SK-N-SH treated with all-trans-retinoic acid at 6 μM for 48 hours (cell line): ENCODE data around the gene ZNRF4.

Source experiments
- ATAC-seq: fragments of 200-7000 bp; cut with Tn5 transposase; 3 replicates; pipeline ENCODE4 v1.9.1; 2020; ENCODE audit warnings: mild to moderate bottlenecking, moderate library complexity
- BACH2 ChIP-seq: fragments of 250-450 bp; sonication (Bioruptor Pico); IDR thresholded peaks from 2 replicates; pipeline ENCODE4 v1.9.0; 2021; ENCODE audit warnings: mild to moderate bottlenecking, borderline replicate concordance
- CSDC2 ChIP-seq: fragments of 250-450 bp; sonication (Bioruptor Pico); IDR thresholded peaks from 2 replicates; pipeline ENCODE4 v1.5.0; 2020; ENCODE audit warnings: mild to moderate bottlenecking, moderate library complexity
- CSRNP3 ChIP-seq: fragments of 250-450 bp; sonication (Bioruptor Pico); IDR thresholded peaks from 2 replicates; pipeline ENCODE4 v1.5.1; 2021; ENCODE audit warnings: mild to moderate bottlenecking, moderate library complexity
- ESRRG ChIP-seq: fragments of 250-450 bp; sonication (Bioruptor Pico); IDR thresholded peaks from 2 replicates; pipeline ENCODE4 v1.6.1; 2021; ENCODE audit warnings: mild to moderate bottlenecking
- GLIS3 ChIP-seq: fragments of 250-450 bp; sonication (Bioruptor Pico); IDR thresholded peaks from 2 replicates; pipeline ENCODE4 v1.5.0; 2020; ENCODE audit warnings: mild to moderate bottlenecking, moderate library complexity
- ISL1 ChIP-seq: fragments of 250-450 bp; sonication (Bioruptor Pico); IDR thresholded peaks from 2 replicates; pipeline ENCODE4 v2.1.2; 2022; ENCODE audit warnings: mild to moderate bottlenecking, moderate library complexity
- PPARA ChIP-seq: fragments of 250-450 bp; sonication (Bioruptor Pico); IDR thresholded peaks from 2 replicates; pipeline ENCODE4 v1.5.0; 2020; ENCODE audit warnings: mild to moderate bottlenecking, borderline replicate concordance
- RARB ChIP-seq: fragments of 250-450 bp; sonication (Bioruptor Pico); IDR thresholded peaks from 2 replicates; pipeline ENCODE4 v1.8.0; 2021; ENCODE audit warnings: mild to moderate bottlenecking, moderate library complexity
- TCF4 ChIP-seq: fragments of 250-450 bp; sonication (Bioruptor Pico); IDR thresholded peaks from 2 replicates; pipeline ENCODE4 v1.8.0; 2021; ENCODE audit warnings: mild to moderate bottlenecking, moderate library complexity, borderline replicate concordance
- TOX ChIP-seq: fragments of 250-450 bp; sonication (Bioruptor Pico); IDR thresholded peaks from 2 replicates; pipeline ENCODE4 v1.8.0; 2021; ENCODE audit warnings: mild to moderate bottlenecking, moderate library complexity, borderline replicate concordance
- ZC3H10 ChIP-seq: fragments of 250-450 bp; sonication (Bioruptor Pico); IDR thresholded peaks from 2 replicates; pipeline ENCODE4 v1.5.1; 2021; ENCODE audit warnings: mild to moderate bottlenecking, moderate library complexity
- ZFP3 ChIP-seq: fragments of 250-450 bp; sonication (Bioruptor Pico); IDR thresholded peaks from 2 replicates; pipeline ENCODE4 v1.5.0; 2020; ENCODE audit warnings: mild to moderate bottlenecking, moderate library complexity
- ZFP30 ChIP-seq: fragments of 450-650 bp; formaldehyde crosslinking; IDR thresholded peaks from 2 replicates; pipeline ENCODE4 v1.5.0; 2022; ENCODE audit warnings: mild to moderate bottlenecking, moderate library complexity
- ZNF565 ChIP-seq: fragments of 450-650 bp; formaldehyde crosslinking; conservative IDR thresholded peaks from 2 replicates; pipeline ENCODE4 v1.5.0; 2020; ENCODE audit warnings: low read depth, mild to moderate bottlenecking, moderate library complexity
- ZNF70 ChIP-seq: fragments of 450-650 bp; formaldehyde crosslinking; IDR thresholded peaks from 2 replicates; pipeline ENCODE4 v1.5.0; 2020; ENCODE audit warnings: mild to moderate bottlenecking, moderate library complexity
- ZNF8 ChIP-seq: fragments of 450-650 bp; formaldehyde crosslinking; IDR thresholded peaks from 2 replicates; pipeline ENCODE4 v1.5.0; 2020; ENCODE audit warnings: mild to moderate bottlenecking, moderate library complexity
- TF ChIP-seq, protein P1 (sequence below): fragments of 250-450 bp; sonication (Bioruptor Pico); IDR thresholded peaks from 2 replicates; pipeline ENCODE4 v1.5.0; 2020; ENCODE audit warnings: mild to moderate bottlenecking, moderate library complexity
- TF ChIP-seq, protein P2 (sequence below): fragments of 250-450 bp; sonication (Bioruptor Pico); IDR thresholded peaks from 2 replicates; pipeline ENCODE4 v1.8.0; 2021; ENCODE audit warnings: low read depth, mild to moderate bottlenecking, moderate library complexity, borderline replicate concordance
- TF ChIP-seq, protein P3 (sequence below): fragments of 250-450 bp; sonication (Bioruptor Pico); IDR thresholded peaks from 2 replicates; pipeline ENCODE4 v1.8.0; 2020; ENCODE audit warnings: mild to moderate bottlenecking, moderate library complexity, borderline replicate concordance

ZNRF4 gene

GRCh38 chr19:5444431-5444830, 10.8 kb upstream of the ZNRF4 start:
- TF ChIP-seq GLIS3 (no peak), CSDC2 (CRISPR knock-in tag) (no peak), BACH2 (CRISPR knock-in tag) (no peak), TCF4 (no peak), ZNF70 (no peak), PPARA (CRISPR knock-in tag) (no peak)
- TF ChIP-seq, protein P1, sequence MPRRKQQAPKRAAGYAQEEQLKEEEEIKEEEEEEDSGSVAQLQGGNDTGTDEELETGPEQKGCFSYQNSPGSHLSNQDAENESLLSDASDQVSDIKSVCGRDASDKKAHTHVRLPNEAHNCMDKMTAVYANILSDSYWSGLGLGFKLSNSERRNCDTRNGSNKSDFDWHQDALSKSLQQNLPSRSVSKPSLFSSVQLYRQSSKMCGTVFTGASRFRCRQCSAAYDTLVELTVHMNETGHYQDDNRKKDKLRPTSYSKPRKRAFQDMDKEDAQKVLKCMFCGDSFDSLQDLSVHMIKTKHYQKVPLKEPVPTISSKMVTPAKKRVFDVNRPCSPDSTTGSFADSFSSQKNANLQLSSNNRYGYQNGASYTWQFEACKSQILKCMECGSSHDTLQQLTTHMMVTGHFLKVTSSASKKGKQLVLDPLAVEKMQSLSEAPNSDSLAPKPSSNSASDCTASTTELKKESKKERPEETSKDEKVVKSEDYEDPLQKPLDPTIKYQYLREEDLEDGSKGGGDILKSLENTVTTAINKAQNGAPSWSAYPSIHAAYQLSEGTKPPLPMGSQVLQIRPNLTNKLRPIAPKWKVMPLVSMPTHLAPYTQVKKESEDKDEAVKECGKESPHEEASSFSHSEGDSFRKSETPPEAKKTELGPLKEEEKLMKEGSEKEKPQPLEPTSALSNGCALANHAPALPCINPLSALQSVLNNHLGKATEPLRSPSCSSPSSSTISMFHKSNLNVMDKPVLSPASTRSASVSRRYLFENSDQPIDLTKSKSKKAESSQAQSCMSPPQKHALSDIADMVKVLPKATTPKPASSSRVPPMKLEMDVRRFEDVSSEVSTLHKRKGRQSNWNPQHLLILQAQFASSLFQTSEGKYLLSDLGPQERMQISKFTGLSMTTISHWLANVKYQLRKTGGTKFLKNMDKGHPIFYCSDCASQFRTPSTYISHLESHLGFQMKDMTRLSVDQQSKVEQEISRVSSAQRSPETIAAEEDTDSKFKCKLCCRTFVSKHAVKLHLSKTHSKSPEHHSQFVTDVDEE (CRISPR knock-in tag), result no peak
- ATAC-seq, result no peak

GRCh38 chr19:5445071-5445470, 10.1 kb upstream of the ZNRF4 start:
- TF ChIP-seq BACH2 (CRISPR knock-in tag) (no peak), PPARA (CRISPR knock-in tag) (no peak), ZFP3 (CRISPR knock-in tag) (no peak), GLIS3 (no peak), ISL1 (CRISPR knock-in tag) (no peak), CSDC2 (CRISPR knock-in tag) (no peak), ESRRG (CRISPR knock-in tag) (no peak), TCF4 (no peak), ZNF70 (no peak), CSRNP3 (no peak), ZC3H10 (CRISPR knock-in tag) (no peak), ZNF565 (CRISPR knock-in tag) (no peak), ZNF8 (CRISPR knock-in tag) (no peak), TOX (CRISPR knock-in tag) (no peak), ZFP30 (no peak), RARB (CRISPR knock-in tag) (no peak)
- TF ChIP-seq, protein P2, sequence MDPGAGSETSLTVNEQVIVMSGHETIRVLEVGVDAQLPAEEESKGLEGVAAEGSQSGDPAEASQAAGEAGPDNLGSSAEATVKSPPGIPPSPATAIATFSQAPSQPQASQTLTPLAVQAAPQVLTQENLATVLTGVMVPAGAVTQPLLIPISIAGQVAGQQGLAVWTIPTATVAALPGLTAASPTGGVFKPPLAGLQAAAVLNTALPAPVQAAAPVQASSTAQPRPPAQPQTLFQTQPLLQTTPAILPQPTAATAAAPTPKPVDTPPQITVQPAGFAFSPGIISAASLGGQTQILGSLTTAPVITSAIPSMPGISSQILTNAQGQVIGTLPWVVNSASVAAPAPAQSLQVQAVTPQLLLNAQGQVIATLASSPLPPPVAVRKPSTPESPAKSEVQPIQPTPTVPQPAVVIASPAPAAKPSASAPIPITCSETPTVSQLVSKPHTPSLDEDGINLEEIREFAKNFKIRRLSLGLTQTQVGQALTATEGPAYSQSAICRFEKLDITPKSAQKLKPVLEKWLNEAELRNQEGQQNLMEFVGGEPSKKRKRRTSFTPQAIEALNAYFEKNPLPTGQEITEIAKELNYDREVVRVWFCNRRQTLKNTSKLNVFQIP (CRISPR knock-in tag), result no peak
- TF ChIP-seq, protein P3, sequence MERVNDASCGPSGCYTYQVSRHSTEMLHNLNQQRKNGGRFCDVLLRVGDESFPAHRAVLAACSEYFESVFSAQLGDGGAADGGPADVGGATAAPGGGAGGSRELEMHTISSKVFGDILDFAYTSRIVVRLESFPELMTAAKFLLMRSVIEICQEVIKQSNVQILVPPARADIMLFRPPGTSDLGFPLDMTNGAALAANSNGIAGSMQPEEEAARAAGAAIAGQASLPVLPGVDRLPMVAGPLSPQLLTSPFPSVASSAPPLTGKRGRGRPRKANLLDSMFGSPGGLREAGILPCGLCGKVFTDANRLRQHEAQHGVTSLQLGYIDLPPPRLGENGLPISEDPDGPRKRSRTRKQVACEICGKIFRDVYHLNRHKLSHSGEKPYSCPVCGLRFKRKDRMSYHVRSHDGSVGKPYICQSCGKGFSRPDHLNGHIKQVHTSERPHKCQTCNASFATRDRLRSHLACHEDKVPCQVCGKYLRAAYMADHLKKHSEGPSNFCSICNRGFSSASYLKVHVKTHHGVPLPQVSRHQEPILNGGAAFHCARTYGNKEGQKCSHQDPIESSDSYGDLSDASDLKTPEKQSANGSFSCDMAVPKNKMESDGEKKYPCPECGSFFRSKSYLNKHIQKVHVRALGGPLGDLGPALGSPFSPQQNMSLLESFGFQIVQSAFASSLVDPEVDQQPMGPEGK (CRISPR knock-in tag), result no peak
- TF ChIP-seq, protein P1 (CRISPR knock-in tag), result no peak
- TF ChIP-seq, all 23 proteins: peak for 0
- no peak for ATAC-seq

DNA sequence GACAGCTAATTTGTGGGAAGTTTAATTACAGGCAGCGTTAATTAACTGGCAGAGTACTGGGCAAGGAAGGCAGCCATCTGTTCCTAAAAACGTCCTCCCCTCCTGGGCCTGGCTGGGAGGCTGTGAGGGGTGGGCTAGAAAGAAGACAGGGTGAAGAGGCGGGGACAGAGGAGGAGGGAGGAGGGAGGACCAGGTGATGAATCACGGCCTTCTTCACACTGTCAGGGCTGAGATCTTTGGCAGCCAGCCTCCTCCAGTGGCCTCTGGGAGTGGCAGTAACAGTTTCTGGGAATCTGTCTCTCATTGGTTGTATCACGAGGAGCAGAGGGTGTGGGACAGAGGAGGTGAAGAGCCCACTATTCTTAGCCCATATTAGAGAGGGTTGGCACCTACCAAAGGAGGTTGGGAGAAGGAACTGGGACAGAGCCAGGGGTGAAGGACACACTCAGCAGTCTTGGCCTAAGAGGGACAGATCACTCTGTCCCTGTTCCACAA, 9.6 kb upstream of the ZNRF4 start:
- ATAC-seq, result no peak
- TF ChIP-seq ZNF70 (peak; percentile 100), ZNF565 (CRISPR knock-in tag) (no peak)
